Pancreas (tissue), 10 donors: ENCODE measurements around the gene DRD2. TPM values are rescaled to one million over a fixed set of nuclear protein-coding genes. Genes with fewer than 3 reads are reported as not detected.

Source experiments
- ATAC-seq, 4 donors: fragments of 200-7000 bp; cut with Tn5 transposase; one replicate each; pipeline versions ENCODE4 v1.8.0 to v1.9.1; 2020; ENCODE audit warnings: mild to moderate bottlenecking in 4 of 4, moderate library complexity in 4 of 4
- DNase-seq, 6 donors: peaks; one replicate each; pipeline ENCODE4 v3.0.0-alpha.2; 2020
- FAIRE-seq: peaks from 2 replicates; lab custom pipeline; 2012; peaks lifted over from hg19 to GRCh38; lab: Jason Lieb, UNC
- H3K27ac ChIP-seq, 4 donors: fragments of 200-600 bp; sonication (generic); 1 replicate in 3 of 4; 2 replicates in 1 of 4; pipeline versions ENCODE4 v1.5.0 to v1.8.0; 2020
- H3K27me3 ChIP-seq, 4 donors: fragments of 200-600 bp; one replicate each; pipeline ENCODE4 v1.8.0; 2021
- H3K36me3 ChIP-seq, 3 donors: fragments of 200-600 bp; sonication (generic) in 1 of 3; one replicate each; pipeline versions ENCODE4 v1.5.0 to v1.8.0; 2020 to 2021
- H3K4me1 ChIP-seq, 3 donors: fragments of 200-600 bp; one replicate each; pipeline ENCODE4 v1.8.0; 2021
- H3K4me3 ChIP-seq, 4 donors: fragments of 200-600 bp; sonication (generic) in 2 of 4; one replicate each; pipeline versions ENCODE4 v1.5.0 to v1.8.0; 2020 to 2021
- H3K9me3 ChIP-seq, 4 donors: fragments of 200-600 bp; one replicate each; pipeline ENCODE4 v1.8.0; 2021
- CTCF ChIP-seq, 4 donors: fragments of 200-600 bp; sonication (generic) in 3 of 4; IDR thresholded peaks; one replicate each; pipeline versions ENCODE4 v1.5.0 to v1.8.0; 2021; ENCODE audit warnings: antibody characterized with exemption in 4 of 4
- WGBS, 2 donors: extraction: QIAGEN DNeasy Blood & Tissue Kit; methylation state at CpG; one replicate each; pipeline ENCODE4 v1.1.7; 2013; 5-methylcytosine and 5-hydroxymethylcytosine counted together
- intact Hi-C, 3 donors: fragments of 100-400 bp; cut with DNase I; formaldehyde crosslinking; loops; one replicate each; pipeline versions ENCODE4 v1.11.1 to v1.14.2; 2022
- polyA plus RNA-seq, 2 donors: library from polyadenylated mRNA; stranded (reverse); fragments of 200-250 nt; gene quantifications; one replicate each; pipeline ENCODE4 v1.2.3, GENCODE V29; 2013
- total RNA-seq, 6 donors: library from RNA; stranded (reverse); fragmentation: NEBNext Ultra II Directional in 4 of 6; extraction: Animal tissue kit (Norgen Biotek cat#: 25700) in 4 of 6; gene quantifications; one replicate each; pipeline versions ENCODE4 v1.2.1 to v1.2.4, GENCODE V29; 2021 to 2023
- donor health status: healthy with polysubstance abuse.
- donor health status: DM: no; HTN: no; CAD: no; lungs with moderate emphysema.
- donor health status: DM: no; HTN: no; CAD: no.
- donor health status: control.
- donor health status: control.
- donor health status: Bipolar disorder and iron deficiency.
- donor health status: DM: yes; HTN: yes; CAD: no.
- donor health status: DM: no; HTN: no; CAD: no.
- donor health status: DM: no; HTN: no; CAD: no.
- donor health status: DM: yes; HTN: yes; CAD: no.

DRD2 gene
- total and polyA plus RNA-seq, 8 donors: 0.19 to 0.63 (median 0.34) TPM; not detected in 5

- intact Hi-C loops: no loop called here
- no peak for TF ChIP-seq CTCF (IDR thresholded peaks at IDR 0.05)
Measured at GRCh38 chr11:113444502-113445123, 30.6 kb downstream of the DRD2 start.

GRCh38 chr11:113440816-113441215 is 34.4 kb downstream of the DRD2 start:
- no peaks in the 10 kb centered on the region for H3K4me1 ChIP-seq
- 55 to 67% methylated on average over 2 of the region's 2 CpGs for WGBS, 2 donors
- intact Hi-C loops: no loop called here
- H3K9me3 ChIP-seq: no peaks in the 10 kb centered on the region
- ATAC-seq (no peak), FAIRE-seq (no peak), DNase-seq (no peak)
- no peak overlapping the region for H3K4me3 ChIP-seq
- no peak for TF ChIP-seq CTCF (IDR thresholded peaks at IDR 0.05)
- peaks cover 0 to 6% (median 0%) of the 10 kb centered on the region in 4 donors for H3K27me3 ChIP-seq
- H3K27ac ChIP-seq: no peak overlapping the region
- H3K36me3 ChIP-seq: no peaks in the 10 kb centered on the region

More at GRCh38 chr11:113444502-113445123, 30.6 kb downstream of the DRD2 start:
- no peak overlapping the region for H3K27ac ChIP-seq
- peaks cover 0 to 6% (median 0%) of the 10 kb centered on the region in 4 donors for H3K27me3 ChIP-seq
- no peaks in the 10 kb centered on the region for H3K36me3 ChIP-seq
- H3K9me3 ChIP-seq: no peaks in the 10 kb centered on the region
- H3K4me3 ChIP-seq: no peak overlapping the region
- no peaks in the 10 kb centered on the region for H3K4me1 ChIP-seq
- no peak for FAIRE-seq
- ATAC-seq: no peak
- no peak for DNase-seq
- WGBS, 2 donors: 38% methylated on average over 7 of the region's 7 CpGs

GRCh38 chr11:113436672-113437252 is 38.4 kb downstream of the DRD2 start:
- TF ChIP-seq CTCF (IDR thresholded peaks at IDR 0.05): no peak
- Histone ChIP-seq H3K9me3 (no peaks in the 10 kb centered on the region), H3K4me1 (no peaks in the 10 kb centered on the region), H3K27me3 (no peaks in the 10 kb centered on the region), H3K4me3 (no peak overlapping the region), H3K27ac (no peak overlapping the region), H3K36me3 (no peaks in the 10 kb centered on the region)
- DNase-seq: no peak
- no peak for ATAC-seq
- WGBS, 2 donors: 61 to 64% methylated on average over 6 of the region's 6 CpGs
- no peak for FAIRE-seq
- intact Hi-C loops: no loop called here

GRCh38 chr11:113435190-113435968 is 39.8 kb downstream of the DRD2 start:
- Histone ChIP-seq H3K4me3 (no peak overlapping the region), H3K36me3 (no peaks in the 10 kb centered on the region), H3K9me3 (no peaks in the 10 kb centered on the region), H3K27me3 (no peaks in the 10 kb centered on the region), H3K27ac (no peak overlapping the region), H3K4me1 (no peaks in the 10 kb centered on the region)
- 78 to 86% methylated on average over 8 of the region's 8 CpGs for WGBS, 2 donors
- intact Hi-C loops: no loop called here
- DNase-seq (no peak), FAIRE-seq (no peak), ATAC-seq (no peak)
- no peak for TF ChIP-seq CTCF (IDR thresholded peaks at IDR 0.05)
